Non-pigmented ciliary epithelial cell (primary cell): ENCODE data around the gene TMEM131L.
"Not testable (repeated sequence)": the region's sequence is repeated elsewhere in the genome, so short reads cannot be mapped to it uniquely, and the experiment has no call there.

ENCODE experiments used
- DNase-seq: peaks from one replicate; pipeline ENCODE4 v3.0.0-alpha.2; 2010; ENCODE audit warnings: low read depth

TMEM131L gene

GRCh38 chr4:153447175-153447905 is 18.8 kb upstream of the TMEM131L start:
- DNase-seq = no peak

- no peak for DNase-seq
Measured at GRCh38 chr4:153448003-153448731, 18.0 kb upstream of the TMEM131L start.

GRCh38 chr4:153449338-153449737 is 16.8 kb upstream of the TMEM131L start:
- no peak for DNase-seq

- DNase-seq = no peak
Measured at GRCh38 chr4:153450544-153450917, 15.6 kb upstream of the TMEM131L start.

- not testable (repeated sequence) for DNase-seq
Measured at GRCh38 chr4:153451145-153451544, 15.0 kb upstream of the TMEM131L start.

GRCh38 chr4:153451911-153452657 is 14.1 kb upstream of the TMEM131L start:
- DNase-seq = no peak

GRCh38 chr4:153452658-153453378 is 13.3 kb upstream of the TMEM131L start:
- no peak for DNase-seq

- DNase-seq = no peak
Measured at GRCh38 chr4:153453402-153453801, 12.8 kb upstream of the TMEM131L start.

GRCh38 chr4:153458969-153459368 is 7.2 kb upstream of the TMEM131L start:
- no peak for DNase-seq

GRCh38 chr4:153461549-153461948 is 4.6 kb upstream of the TMEM131L start:
- DNase-seq = not testable (repeated sequence)

- no peak for DNase-seq
Measured at GRCh38 chr4:153464068-153464467, 2.1 kb upstream of the TMEM131L start.

- no peak for DNase-seq
Measured at GRCh38 chr4:153465140-153465539, 1.0 kb upstream of the TMEM131L start.

- no peak for DNase-seq
Measured at GRCh38 chr4:153465615-153466080, 512 bp upstream of the TMEM131L start.

GRCh38 chr4:153466949-153467896 is 1.1 kb downstream of the TMEM131L start:
- DNase-seq = no peak

- DNase-seq = no peak
Measured at GRCh38 chr4:153467897-153468262, 1.7 kb downstream of the TMEM131L start.

- no peak for DNase-seq
Measured at GRCh38 chr4:153468587-153468986, 2.4 kb downstream of the TMEM131L start.

- no peak for DNase-seq
Measured at GRCh38 chr4:153469031-153469430, 2.9 kb downstream of the TMEM131L start.

- not testable (repeated sequence) for DNase-seq
Measured at GRCh38 chr4:153471071-153471697, 5.0 kb downstream of the TMEM131L start.

GRCh38 chr4:153471698-153472093 is 5.5 kb downstream of the TMEM131L start:
- no peak for DNase-seq
